GM19351 (cell line): ENCODE data around the gene TNS2.
"Not testable (repeated sequence)": the region's sequence is repeated elsewhere in the genome, so short reads cannot be mapped to it uniquely, and the experiment has no call there.

ENCODE experiments used
- ATAC-seq: cut with Tn5 transposase; IDR thresholded peaks from one replicate; pipeline ENCODE4 v1.9.1; 2021; ENCODE audit warnings: mild to moderate bottlenecking, moderate library complexity; ENCODE audit not compliant: unreplicated experiment

TNS2 gene

DNA sequence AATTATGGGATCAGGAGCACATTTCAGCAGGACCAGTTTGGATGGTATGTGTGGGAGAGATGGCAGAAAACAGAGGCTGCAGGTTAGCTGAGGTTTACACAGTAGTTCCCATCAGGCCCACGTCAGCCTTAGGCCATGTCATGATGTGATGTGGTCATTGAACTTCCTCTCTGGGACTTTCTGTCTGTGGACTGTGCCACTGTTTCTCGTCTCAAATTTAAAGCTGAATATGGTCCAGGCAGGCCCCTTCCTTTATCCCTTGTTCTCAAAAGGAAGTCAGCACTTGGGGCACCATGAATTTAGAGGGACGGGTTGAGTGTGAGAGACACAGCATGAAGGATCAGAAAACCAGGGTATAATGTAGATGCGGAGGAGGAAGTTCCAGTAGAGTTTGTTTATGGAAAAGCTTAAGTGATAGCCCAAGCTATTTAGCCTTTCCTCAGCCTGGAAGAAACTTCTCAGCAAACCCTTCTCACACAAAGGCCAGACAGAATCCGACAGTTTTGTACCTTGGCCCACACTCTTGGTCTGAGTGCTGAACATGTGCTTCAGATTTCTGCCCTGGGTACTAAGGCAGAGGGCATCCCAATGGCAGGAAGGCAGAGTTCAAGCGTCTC is 44.0 kb downstream of the TNS2 start:
- ATAC-seq = no peak

DNA sequence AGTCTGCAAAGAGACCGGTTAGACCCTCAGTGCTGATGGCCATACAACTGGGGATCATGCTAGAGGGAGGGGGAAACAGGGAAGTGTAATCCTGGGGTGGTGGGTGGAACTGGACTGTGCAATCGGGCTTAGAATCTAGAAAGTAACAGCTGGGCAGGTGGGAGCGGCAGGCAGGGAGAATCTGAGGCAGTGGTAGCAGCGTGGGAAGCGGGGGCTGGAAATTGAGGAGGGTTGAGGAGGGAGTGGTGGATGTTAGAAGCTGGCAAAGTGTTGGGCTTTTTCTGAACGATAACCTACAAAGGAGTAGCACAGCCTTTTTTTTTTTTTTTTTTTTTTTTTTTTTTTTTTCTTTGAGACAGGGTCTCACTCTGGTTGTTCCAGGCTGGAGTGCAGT is 44.5 kb downstream of the TNS2 start:
- ATAC-seq = no peak

DNA sequence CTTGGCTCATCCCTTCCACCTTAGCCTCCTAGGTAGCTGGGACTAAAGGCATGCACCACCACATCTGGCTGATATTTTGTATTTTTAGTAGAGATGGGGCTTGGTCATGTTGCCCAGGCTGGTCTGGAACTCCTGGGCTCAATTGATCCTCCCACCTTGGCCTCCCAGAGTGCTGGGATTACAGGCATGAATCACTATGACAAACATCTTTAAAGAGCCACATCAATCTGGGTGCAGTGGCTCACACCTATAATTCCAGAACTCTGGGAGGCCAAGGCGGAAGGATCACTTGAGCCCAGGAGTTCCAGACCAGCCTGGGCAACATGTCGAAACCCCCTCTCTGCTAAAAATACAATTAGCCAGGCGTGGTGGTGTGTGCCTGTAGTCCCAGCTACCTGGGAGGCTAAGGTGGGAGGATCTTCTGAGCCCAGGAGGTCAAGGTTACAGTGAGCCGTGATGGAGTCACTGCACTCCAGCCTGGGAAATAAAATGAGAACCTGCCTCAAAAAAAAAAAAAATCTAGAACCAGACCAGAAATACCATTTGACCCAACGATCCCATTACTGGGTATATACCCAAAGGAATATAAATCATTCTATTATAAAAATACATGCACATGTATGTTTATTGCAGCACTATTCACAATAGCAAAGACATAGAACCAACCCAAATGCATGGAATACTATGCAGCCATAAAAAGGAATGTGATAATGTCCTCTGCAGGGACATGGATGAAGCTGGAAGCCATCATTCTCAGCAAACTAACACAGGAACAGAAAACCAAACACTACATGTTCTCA is 45.1 kb downstream of the TNS2 start:
- ATAC-seq = not testable (repeated sequence)

DNA sequence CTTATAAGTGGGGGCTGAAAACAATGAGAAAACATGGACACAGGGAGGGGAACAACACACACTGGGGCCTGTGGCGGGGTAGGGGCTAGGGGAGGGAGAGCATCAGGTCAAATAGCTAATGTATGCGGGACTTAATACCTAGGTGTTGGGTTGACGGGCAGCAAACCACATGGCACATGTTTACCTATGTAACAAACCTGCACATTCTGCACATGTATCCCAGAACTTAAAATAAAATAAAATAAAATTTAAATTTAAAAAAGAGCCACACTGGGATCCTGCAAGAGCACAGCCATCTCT is 45.7 kb downstream of the TNS2 start:
- ATAC-seq = not testable (repeated sequence)

DNA sequence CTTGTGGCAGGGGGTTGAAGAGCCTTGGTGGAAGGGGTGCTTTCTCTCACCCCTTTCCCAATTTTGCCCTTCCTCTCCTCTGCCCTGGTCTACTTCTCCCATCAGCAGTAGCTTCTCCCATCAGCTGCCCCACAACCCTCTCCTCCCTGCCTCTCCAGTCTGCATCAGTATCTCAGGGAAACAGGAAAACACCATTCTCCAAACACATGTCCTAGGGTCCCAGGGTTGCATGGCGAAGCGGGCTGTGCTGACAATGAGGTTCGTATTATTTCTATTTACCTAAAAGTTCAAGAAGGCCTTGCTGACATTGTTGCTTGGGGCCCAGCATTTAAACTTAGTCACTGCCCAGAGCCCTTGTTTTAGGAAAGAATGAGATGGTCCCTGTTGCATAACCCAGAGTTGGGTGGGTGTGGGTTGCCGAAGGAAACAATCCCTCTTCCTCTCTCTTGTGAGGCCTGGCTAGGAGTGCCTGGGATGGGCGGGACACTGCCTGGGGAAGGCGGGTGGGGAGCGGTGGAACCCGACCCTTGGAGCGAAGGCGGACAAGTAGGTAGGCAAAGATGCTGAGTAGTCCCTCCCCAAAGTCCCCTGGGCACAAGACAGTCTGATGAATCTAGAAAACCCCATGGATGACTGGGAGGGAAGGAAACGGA is 46.4 kb downstream of the TNS2 start:
- ATAC-seq = no peak

DNA sequence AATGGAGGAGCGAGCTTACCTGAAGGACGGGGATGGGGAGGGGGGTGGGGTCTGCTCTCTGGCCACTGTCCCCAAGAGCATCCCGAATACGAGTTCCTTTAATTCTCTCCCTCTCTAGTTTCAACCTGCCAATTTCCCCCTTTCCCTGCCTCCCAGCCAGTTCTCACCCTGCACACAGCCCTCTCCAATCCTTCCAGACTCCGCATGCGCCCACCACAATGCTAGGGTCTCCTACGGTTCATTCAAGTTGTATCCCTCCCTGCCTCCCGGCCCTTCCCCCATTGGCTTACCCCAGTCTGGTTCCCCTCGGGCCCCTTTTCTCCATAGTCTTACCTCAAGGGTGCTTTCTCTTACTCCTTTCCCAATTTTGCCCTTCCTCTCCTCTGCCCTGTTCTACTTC is 46.9 kb downstream of the TNS2 start:
- ATAC-seq = no peak

DNA sequence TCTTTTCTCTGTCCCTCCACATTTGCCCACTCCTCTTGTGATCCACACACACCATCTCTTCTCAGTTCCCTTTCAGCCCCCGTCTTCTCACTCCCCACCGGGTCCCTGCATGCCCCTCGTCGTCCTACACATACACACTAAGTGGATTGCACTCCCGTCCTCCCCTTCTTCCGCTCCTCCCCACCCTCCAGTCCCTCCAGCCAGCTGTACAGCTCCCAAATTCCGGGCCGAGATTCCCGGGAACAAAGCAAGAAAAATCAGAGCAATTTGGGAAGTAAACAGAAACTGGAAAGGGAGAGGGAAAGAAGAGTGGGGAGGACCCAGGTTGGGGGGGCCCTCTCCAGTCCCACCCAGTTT is 47.3 kb downstream of the TNS2 start:
- no peak for ATAC-seq

DNA sequence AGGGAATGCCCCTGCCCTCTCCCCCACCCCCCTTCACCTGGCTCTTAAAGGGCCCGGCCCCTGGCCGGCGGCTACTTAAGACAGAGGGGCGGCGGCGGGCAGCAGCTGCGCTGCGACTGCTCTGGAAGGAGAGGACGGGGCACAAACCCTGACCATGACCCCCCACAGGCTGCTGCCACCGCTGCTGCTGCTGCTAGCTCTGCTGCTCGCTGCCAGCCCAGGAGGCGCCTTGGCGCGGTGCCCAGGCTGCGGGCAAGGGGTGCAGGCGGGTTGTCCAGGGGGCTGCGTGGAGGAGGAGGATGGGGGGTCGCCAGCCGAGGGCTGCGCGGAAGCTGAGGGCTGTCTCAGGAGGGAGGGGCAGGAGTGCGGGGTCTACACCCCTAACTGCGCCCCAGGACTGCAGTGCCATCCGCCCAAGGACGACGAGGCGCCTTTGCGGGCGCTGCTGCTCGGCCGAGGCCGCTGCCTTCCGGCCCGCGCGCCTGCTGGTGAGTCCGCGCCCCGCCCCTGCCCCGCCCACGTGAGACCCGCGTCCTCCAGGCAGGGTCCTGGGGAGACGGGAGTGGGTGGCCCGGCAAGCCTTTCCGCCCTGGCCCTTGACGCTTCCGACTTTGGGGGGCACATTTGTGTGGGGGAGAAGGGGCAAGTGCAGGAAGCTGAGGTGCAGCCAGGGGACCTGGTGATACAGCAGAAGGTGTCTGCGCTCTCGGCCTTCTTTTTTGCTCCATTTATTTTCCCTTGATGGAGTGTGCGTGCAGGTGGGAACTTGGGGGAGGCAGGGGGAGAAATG is 47.9 kb downstream of the TNS2 start, which contains the start of gene IGFBP6:
TSS of gene IGFBP6 (plus strand) at position 104 of the 790 bp plus-strand sequence. CDS start at position 155, 51 bp downstream.
- peak; percentile 56 for ATAC-seq

DNA sequence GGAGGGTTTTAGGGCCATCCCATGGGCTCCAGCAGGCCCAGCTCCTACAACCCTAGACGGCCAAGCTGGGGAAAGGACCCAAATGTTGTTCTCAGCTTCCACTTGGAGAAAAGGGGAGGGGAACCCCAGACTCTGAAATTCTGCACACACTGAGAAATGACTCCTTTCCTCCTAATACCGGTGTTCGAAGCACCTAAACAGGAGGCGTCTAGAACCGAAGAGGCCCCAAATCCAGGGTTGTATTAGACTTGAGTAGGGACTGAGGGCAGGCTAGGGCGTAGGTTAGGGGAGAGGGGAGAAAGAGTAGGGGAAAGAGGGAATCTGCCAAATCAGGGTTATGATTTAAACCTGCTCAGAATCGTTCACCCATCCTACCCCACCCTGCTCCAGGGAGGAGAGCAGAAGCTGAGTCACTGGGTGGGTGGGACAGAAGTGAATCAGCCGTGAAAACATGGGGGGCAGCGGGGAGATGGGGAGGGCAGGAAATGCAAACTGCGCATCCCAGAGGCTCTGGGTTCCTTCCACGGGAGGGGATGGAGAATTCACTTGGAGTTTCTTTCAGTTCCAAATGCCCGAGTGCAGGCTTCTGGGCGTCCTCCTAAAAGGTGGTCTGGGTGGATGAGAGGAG is 48.6 kb downstream of the TNS2 start:
- no peak for ATAC-seq

DNA sequence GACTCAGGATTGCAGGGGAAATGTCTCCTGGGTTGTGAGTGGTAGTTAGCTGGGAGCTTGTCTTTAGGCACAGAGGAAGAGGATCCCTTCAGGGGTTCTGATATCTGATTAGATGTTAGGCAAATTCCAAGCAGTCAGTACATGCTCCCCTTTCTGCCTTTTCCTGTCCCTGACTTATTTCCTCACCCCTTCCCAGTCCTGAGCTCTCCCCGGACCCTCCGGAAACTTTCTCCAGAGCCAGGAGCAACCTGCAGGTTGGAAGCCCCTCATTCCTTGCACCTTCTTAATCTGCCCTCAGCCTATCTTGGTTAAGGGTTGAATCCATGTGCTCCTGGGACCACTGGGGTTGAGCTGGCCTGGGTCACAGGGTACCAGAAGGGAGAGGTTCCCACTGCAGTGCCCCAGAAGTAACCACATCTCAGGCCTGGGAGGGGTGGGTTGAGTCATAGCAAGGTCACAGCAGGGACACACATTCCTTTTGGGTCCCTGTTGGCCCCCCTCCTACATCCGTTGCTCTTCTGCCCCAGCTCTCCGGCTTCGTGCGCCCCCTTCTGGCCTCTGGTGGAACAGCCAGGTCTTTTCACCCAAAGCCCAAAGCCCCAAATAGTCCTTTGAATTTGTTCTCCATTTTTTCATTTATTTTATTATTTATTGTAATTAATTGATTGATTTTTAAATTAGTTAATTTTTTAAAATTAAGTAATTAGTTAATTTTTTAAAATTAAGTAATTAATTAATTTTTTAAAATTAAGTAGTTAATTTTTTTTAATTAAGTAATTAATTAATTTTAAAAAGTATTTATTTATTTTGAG is 49.4 kb downstream of the TNS2 start:
- ATAC-seq = no peak

DNA sequence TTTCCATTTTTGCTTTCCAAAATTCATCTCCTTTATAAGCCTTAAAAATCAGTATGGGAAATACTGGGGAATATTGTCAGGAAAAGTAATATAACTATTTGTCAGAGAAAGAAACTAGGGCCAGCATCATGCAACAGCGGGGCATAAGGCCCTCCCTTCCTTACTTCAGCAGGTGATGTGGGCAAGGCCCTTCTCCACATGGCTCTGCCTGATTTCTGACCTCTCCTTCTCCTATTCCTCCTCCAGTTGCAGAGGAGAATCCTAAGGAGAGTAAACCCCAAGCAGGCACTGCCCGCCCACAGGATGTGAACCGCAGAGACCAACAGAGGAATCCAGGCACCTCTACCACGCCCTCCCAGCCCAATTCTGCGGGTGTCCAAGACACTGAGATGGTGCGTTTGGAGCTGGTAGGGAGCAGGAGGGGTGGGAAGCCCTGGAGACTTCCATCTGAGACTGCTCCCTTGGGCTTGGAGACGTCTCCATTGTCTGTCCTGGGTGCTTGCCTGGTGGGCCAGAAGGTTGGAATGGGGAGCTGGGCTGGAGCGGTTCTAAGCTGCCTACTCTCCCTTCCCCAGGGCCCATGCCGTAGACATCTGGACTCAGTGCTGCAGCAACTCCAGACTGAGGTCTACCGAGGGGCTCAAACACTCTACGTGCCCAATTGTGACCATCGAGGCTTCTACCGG is 50.7 kb downstream of the TNS2 start:
- ATAC-seq = no peak

DNA sequence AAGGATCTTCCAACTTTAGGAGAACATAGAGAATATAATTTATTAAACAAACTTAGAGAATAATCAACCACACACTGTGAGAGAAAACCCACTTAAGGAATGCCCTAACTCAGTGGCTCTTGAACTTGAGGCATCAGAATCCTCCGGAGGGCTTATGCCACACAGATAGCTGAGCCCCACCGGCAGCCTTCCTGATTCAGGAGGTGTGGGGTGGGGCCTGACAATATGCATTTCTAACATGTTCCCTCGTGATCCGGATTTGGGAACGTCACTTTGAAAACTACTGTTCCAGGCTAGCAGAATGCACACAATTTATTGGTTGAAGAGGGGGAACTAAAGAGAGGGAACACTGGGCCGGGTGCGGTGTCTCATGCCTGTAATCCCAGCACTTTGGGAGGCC is 51.4 kb downstream of the TNS2 start:
- ATAC-seq = no peak

DNA sequence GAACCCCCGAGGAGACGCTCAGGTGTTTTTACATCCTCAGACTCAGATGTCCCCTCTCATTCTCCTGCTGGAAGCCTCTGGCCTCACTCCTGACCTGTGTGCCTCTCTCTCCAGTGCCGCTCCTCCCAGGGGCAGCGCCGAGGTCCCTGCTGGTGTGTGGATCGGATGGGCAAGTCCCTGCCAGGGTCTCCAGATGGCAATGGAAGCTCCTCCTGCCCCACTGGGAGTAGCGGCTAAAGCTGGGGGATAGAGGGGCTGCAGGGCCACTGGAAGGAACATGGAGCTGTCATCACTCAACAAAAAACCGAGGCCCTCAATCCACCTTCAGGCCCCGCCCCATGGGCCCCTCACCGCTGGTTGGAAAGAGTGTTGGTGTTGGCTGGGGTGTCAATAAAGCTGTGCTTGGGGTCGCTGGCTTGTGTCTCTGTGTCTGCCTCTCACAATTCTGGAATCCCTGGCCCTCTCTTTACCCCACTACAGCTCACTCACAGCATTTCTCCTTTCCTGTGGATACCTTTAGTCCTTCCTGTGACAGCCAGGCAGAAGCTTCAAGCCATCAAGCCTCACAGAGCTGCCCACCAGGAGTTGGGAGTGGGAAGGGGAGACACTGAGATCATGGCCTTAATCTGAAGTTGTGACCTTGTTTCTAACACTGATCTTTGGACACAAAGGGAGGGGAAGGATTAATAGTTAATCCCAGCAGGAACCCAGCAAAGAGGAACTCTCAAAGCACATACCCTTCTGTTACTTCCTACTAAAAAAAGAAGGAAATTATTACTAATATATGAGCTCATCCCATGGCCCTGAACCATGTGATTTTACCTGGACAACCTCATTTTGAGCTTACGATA is 52.3 kb downstream of the TNS2 start:
- no peak for ATAC-seq

DNA sequence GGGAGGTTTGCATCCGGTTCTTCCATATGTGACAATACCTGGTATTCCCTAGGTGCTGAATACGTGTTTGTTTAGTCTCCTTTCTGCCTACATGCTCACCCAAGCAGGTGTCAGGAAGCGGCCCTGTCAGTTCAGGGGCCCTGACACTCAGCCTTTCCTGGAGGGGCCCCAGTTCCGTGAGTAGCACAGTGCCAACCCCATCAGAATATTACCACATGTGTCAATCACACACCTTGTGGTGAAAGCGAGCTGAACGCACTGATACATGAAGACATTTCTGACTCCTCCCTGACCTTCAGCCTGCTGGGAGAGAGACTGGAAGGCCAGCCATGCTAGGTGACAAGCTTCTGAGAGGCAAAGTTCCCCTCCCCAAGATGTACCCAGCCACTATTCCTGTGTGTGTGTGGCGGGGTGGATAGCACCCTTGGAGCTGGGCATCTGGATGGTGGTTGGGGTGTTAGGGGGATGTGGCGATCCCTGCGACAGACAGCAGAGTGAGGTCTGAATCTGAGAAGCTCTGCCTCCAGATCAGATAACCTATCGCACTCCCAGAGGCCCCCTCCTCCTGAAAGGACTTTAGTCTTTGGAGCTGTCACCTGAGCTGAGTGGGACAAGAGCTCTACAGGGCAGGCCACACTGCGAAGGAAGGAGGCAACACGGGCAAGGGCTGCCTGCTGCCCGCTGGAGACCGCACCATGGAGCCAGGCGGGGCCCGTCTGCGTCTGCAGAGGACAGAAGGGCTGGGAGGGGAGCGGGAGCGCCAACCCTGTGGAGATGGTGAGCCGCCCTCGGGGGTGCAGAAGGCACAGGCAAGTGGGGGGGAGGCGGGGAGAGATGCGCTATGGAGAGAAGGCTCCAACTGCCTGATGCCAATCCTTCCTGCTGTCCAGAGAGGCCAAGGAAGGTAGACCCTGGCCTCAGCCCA is 53.3 kb downstream of the TNS2 start, which contains the start of gene SOAT2:
TSS of gene SOAT2 (plus strand) at position 604 of the 925 bp plus-strand sequence. CDS start at position 696, 92 bp downstream.
- ATAC-seq = no peak

DNA sequence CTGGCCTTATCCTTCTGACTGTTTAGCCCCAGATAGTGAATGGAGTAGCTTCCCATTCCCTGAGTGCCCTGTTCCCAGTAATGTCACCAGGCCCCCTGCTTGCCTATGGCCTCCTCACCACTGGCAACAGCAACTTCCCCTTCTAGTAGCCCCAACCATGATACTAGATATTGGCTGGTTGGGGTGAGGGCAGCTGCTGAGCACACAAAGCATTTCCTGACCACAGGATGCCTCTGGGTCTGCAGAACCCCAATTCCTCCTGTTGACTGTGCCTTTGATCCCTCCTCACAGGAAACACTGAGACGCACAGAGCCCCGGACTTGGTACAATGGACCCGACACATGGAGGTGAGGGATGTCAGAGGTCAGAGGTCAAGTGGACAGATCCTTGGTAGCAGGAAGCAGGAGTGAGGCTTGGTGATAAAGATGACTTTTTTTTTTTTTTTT is 54.0 kb downstream of the TNS2 start:
- ATAC-seq = no peak

DNA sequence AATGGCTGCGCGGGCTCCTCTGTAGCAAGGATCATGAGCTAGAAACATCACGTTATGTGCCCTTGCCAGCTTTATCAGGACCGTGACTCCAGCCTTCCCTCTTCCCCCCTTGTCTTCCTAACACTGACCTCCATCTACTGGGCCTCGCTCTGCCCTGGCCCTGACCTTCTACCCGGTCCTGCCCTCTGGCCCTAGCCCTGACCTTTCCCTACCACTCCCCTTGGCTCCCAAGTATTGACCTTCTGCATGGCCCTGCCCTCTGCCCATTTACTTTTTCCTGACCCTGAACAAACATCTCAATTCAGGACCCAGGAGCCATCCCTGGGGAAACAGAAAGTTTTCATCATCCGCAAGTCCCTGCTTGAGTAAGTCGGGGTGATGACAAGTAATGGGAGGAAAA is 55.4 kb downstream of the TNS2 start:
- no peak for ATAC-seq

DNA sequence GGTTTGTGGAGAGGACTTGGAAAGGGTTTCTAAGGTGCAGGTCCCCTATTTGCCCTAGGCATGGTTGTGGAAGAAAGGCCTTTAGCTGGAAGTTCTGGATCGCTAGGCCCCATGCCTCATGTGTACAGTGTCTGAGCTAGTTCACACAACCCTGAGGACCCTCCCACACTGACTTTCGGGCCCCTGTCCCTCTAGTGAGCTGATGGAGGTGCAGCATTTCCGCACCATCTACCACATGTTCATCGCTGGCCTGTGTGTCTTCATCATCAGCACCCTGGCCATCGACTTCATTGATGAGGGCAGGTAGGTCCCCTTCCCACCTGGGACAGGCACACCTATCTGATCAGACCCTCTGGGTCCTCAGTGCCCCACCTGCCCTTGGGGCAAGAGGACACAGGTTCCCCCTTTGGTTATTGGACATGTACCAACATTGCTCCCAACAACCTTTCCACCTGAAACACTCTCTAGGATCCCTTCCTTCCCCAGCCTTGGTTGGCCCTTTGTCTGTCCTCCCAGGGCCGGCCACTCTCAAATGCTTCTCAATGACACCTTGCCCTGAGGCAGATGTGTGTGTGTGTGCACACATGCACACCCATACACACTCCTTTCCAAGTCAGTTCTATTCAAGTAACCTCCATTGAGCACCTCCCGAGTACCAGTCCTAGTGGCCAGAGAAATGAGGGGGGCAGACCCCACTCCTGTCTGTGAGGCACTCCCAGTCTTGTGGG is 56.0 kb downstream of the TNS2 start:
- ATAC-seq = no peak
